ENCODE measurements around the gene MFSD2A.

- TF ChIP-seq CTCF (conservative IDR thresholded peaks at IDR 0.05) (no peak), EZH2 (IDR thresholded peaks at IDR 0.05; ENCODE audit: low read depth) (no peak)
Measured at GRCh38 chr1:39949891-39950290, 5.1 kb upstream of the MFSD2A start.
